H4 (cell line): Measurements from ENCODE around the gene MRPL42. TPM values are rescaled to one million over a fixed set of nuclear protein-coding genes. Genes with fewer than 3 reads are reported as not detected.
A peak's percentile ranks its signal among the peaks of the same experiment; 100 is the strongest.
"Not testable (repeated sequence)": the region's sequence is repeated elsewhere in the genome, so short reads cannot be mapped to it uniquely, and the experiment has no call there.

Experiments used
- DNase-seq: peaks from one replicate; pipeline ENCODE4 v3.0.0-alpha.2; 2015; ENCODE audit warnings: low spot score
- total RNA-seq: library from RNA; depleted of rRNA; stranded (reverse); fragments of >200 nt; shearing (Covaris generic); gene quantifications from 2 replicates; pipeline ENCODE4 v1.2.3, GENCODE V29; 2014

MRPL42 gene
- total RNA-seq, 1 experiment from 2014 or later: 177 TPM

GRCh38 chr12:93498813-93499212, 31.5 kb downstream of the MRPL42 start:
- not testable (repeated sequence) for DNase-seq

GRCh38 chr12:93500201-93500600, 32.9 kb downstream of the MRPL42 start:
- DNase-seq: no peak

DNA sequence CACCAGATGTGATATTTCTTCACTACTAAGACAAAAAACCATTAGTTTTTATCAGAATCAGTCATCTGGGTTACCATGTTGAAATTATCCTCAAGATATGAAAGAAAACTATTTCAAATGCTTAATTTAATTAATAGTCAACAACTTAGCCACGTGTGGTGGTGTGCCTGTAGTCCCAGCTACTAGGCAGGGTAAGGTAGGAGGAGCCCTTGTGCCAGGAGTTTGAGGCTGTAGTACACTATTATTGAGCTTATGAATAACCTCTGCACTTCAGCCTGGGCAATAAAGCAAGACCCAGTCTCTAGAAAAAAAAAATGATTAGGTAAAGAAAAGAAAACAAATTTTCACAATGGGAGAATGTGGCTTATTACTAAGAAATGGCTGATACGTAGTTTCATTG, 33.4 kb downstream of the MRPL42 start:
- no peak for DNase-seq

- DNase-seq: no peak
Measured at GRCh38 chr12:93502802-93503623, 35.7 kb downstream of the MRPL42 start.

DNA sequence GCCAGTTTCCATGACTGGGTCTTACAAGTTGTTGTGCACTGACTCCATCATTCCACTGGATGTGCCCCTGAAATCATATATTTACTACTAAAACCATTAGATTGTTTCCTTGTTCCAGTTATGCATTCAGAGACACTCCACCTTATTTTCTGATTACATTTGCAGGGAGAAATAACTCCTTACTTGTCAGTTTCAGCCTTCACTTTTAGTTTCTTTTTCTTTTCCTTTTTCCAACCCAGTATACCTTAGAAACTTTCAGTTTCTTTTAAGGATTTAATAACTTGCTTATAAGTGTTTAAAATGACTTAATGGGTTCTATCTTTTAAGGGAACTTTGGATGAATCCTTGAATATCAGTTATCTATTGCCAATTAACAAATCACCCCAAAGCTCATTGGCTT, 39.9 kb downstream of the MRPL42 start:
- no peak for DNase-seq

DNA sequence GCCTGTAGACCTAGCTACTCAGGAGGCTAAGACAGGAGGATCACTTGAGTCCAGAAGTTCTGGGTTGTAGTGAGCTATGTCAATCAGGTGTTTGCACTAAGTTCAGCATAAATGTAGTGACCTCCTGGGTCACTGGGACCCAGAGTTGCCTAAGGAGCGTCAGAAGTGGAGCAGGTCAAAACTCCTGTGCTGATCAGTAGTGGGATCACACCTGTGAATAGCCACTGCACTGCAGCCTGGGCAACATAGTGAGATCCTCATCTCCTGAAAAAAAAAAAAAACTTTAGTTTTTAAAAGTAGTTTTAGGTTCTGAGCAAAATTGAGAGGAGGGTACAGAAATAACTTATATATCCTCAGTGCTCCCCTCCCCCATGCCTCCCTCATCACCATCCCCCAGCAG, 42.2 kb downstream of the MRPL42 start:
- DNase-seq: no peak

DNA sequence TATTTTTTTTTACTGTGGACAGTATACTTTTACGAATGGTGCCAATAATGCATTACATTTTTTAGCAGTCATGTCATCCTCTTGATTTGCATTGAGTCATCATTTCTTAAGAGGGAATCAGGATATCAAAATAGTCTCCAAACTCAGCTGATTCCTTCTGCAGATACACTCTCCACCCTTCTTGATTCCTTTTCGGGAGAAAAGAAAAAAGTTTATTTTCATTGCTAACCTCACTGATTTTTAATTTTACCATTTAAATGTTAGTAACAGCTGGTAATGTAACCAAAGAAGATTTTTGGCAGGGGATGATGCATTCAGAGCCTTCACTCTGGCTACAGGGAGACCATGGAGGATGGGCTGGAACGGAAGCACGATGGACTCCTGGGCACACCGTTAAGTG, 47.5 kb downstream of the MRPL42 start:
- no peak for DNase-seq

GRCh38 chr12:93518725-93519124, 51.4 kb downstream of the MRPL42 start:
- no peak for DNase-seq

DNA sequence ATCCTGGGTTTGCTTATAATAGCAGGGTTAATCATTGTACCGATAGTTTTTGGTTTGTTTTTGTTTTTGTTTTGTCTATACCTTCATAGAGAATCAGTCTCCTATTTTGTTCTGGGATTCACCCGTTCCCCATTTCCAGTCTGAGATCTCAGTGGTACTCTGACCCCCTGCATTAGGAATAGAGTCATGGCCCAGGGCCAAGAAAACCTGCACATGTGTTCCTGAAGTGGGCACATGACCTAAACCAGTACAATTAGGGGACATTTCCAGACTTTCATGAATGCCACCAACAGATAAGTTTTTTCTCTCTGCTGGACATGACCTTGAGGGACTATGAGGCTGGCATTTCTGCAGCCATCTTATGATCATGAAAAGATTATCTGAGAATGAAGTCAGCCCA, 52.5 kb downstream of the MRPL42 start:
- no peak for DNase-seq

DNA sequence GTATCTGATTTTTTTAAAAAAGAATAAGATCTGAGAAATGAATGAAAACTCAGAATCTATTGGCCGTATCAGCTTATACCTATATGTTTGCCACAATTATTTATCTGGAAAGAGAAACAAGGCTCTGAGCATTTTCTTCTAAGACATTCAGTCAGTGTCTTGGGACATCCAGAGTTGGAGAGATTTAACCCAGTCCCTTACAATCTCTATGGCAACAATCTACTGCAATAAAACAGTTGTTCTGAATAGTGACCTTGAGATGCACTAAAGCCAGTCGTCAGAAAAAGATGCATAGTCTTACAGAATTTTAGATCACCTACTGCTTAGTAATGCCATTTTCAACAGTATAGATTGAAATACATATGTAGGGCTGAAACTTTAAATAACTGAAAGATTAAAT, 53.1 kb downstream of the MRPL42 start:
- DNase-seq: no peak

DNA sequence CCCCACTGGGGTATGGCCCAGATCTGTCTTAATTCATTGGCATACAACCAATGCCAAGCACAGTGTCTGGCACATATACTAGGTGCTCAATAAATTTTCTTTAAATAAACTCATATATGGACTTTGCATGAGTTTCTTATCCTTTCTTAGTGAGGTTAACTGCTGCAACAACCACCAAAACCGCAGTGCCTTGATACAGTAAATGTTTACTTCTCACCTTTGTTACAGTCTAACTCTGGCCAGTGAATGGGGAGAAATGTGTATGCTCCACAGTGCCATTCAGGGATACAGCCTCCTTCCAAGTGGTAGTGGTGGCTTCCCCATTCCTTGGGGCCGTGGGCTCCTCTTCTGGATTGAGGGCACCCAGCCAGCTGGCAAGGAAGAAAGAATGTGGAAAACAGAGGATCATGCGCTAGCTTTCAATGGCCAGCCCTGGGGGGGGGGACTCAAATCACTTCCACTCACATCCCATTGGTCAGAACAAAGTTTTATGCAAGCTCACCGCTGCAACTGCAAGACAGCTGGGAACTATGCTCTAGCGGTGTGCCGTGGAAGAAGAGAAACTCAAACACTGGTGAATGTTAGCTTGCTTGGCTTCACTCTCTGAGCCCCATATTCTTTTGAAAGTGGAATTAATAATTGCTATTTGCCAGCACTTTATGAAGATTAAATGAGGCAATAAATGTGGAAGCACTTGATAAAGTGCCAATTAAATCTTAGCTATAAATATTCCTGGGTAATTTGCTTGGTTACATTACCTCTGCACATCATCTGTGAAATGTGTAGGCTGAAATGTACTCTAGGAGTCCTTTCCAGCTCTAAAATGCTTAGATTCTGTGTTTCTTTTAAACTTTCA, 54.1 kb downstream of the MRPL42 start:
- peak; percentile 89 for DNase-seq

DNA sequence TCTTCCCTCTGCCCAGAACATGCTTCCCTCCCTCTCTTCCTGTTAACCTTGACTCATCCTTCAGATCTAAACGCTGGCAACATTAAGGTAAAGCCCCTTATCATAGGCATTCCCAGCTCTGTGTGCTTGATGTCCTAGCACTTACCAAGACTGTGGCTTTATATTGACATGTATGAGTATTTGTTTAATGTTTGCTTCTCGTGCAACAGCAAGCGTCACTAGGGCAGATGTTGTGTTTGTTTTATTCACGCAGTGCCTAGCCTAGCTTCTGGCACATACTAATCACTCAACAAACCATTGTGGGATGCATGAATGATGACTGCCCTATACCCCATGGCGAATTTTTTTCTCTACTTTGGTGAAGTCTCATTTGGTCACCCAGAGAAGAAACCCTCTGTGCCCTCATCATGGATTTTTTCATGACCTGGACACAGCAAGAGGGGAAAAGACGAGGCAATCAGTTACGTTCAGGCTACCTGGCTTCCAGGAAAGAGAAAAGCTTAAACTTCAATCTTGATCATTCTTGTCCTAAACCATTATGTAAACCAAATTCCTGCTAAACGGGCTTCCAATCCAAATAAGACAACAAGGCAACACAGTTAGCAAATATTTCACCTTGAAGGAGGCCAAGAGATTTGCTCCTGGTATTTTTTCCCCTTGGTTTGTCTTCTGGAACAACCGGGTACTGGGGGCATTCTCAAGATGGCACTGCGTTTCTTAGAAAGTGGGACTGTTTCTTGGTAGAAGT, 57.2 kb downstream of the MRPL42 start:
- DNase-seq: no peak

DNA sequence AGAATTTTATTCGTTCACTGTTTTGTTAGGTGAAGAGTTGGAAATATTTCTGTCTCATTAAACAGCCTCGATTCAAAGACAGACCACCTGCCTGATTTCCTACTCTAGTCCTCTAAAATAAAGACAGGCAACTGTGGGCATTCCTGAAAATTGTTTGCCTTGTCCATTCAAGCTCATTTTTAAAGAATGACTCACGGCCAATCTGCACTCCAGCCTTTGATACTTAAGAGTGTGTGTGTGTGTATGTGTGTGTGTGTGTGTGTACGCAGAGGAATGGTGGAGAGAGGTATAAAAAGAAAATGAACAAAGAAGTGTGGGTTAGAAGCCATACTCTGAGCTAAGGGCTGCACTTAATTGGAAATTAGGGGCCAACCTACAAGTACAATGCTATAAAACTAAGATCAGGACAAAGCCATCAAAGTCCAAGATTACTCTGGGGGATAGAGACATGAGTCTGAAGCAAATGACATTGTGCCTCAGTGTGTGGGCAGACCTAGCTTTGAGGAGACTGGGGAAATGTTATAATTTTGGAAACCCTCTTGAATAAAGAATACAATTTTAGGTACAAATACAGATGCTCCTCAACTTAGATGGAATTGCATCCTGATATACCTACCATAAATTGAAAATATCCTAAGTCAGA, 59.6 kb downstream of the MRPL42 start:
- peak; percentile 85 for DNase-seq

GRCh38 chr12:93530358-93530757, 63.0 kb downstream of the MRPL42 start:
- no peak for DNase-seq

- no peak for DNase-seq
Measured at GRCh38 chr12:93533310-93533709, 66.0 kb downstream of the MRPL42 start.

DNA sequence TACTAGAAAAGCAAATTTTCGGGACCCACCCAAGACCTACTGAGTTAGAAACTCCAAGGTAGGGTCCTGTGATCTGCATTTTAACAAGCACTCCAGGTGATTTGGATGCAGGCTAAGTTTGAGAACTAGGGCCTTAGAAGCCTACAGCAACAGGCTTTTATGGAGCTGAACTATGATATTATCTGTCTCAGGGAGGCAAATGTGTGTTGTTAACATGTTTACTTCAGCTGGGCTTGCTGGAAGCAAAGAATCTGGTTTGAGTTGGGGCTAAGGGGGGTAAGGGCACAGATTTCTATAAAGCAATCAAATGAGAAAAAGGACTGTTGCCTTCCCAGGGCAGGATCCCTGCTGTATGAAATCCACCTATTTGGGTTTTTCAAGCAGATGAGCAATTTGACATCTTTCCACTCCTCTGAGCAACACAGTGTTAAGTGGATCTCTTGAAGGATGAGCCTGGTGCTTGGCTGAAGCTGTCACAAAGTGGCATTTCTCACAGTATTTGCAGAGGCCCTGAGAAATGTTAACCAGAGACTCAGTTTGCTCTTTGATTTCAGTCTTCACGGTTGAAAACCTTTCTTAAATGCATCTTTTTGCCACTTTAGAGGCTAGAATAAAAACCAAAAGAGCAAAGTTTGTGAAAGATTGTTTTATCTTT, 68.9 kb downstream of the MRPL42 start:
- DNase-seq: no peak

DNA sequence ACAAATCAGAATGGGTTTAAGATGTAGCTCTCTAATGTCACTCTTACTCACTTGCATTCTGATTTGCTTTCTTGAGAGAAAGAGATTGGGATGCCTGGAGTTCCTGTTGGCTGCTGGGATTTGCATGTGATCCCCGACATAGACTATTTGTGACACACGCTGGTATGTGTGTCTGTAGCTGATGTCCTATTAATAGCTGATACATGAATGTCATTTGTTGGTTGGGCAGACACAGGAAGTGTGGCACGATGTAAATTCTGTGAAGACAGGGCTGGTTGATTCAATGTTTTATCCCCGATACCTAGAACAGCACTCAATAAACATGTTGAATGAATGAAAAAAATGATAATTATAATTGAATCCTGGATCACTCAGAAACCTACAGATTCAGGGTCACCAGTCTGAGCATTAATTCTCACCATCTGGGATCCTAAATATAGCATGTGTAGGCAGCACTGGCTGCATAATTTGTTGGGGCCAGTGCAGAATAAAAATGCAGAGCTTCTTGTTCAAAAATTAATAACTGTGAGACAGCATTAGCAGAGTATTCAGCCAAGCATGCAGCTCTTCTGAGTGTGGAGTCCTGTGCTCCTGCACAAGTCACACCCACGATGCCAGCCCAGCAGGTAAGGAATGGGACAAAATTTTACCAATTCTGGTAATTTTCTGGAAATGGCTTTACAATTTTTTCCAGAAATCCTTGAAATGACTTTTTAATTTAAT, 69.6 kb downstream of the MRPL42 start:
- DNase-seq: no peak

- no peak for DNase-seq
Measured at GRCh38 chr12:93537769-93538168, 70.5 kb downstream of the MRPL42 start.

DNA sequence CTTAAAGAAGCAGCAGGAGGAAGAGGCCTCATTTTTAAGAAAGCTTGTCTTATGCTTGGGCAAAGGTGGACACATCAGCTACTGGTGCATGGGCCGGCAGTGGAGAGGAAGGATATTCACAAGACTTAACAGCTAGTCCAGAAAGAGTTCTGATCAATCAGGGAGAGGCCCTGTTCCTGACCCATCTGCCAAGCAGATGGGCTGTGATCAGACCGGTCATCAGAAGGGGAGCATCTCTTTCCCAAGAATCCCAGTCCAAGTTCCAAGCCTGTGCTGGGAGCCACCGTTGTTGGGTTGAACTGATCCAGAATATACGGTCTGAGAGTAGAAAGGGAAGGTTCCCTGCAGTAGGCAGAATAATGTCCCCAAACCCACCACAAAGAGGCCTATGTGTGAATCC, 72.5 kb downstream of the MRPL42 start:
- DNase-seq: no peak

DNA sequence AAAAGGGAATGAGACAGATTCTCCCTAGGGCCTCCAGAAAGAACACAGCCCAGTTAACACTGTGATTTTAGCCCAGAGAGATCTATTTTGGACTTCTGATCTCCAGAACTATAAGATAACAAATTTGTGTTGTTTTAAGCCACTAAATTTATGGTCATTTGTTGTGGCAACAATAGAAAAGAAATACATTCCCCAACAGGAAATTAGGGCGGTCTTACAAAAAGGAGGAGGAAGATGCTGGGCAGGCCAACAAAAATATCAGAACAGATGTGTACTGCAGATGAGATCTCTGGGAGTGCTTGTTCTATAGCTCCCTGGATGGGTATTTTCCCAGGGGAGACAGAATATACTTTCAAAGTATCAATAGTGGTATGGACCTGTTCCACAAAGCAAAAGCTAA, 73.2 kb downstream of the MRPL42 start:
- DNase-seq: no peak
